GM13977 (cell line): ENCODE data around the gene CDC42BPB.

Source experiments
- DNase-seq: peaks from one replicate; pipeline ENCODE4 v3.0.0; 2012; ENCODE audit warnings: low spot score
- in situ Hi-C: fragments of 300-500 bp; cut with MboI; formaldehyde crosslinking; loops from one replicate; pipeline ENCODE4 v1.12.0; 2022; ENCODE audit warnings: low sequenced_read_pairs, low pct_unique_long_range_greater_than_20kb, mixed read lengths, inconsistent platforms; ENCODE audit not compliant: unreplicated experiment
- TF ChIP-seq, protein P1 (sequence below): IDR thresholded peaks from 2 replicates; pipeline ENCODE4 v1.5.1; 2012; ENCODE audit warnings: mild to moderate bottlenecking, control low read depth; ENCODE audit not compliant: insufficient read depth; ENCODE audit errors: extremely low read depth, missing control alignments

CDC42BPB gene

DNA sequence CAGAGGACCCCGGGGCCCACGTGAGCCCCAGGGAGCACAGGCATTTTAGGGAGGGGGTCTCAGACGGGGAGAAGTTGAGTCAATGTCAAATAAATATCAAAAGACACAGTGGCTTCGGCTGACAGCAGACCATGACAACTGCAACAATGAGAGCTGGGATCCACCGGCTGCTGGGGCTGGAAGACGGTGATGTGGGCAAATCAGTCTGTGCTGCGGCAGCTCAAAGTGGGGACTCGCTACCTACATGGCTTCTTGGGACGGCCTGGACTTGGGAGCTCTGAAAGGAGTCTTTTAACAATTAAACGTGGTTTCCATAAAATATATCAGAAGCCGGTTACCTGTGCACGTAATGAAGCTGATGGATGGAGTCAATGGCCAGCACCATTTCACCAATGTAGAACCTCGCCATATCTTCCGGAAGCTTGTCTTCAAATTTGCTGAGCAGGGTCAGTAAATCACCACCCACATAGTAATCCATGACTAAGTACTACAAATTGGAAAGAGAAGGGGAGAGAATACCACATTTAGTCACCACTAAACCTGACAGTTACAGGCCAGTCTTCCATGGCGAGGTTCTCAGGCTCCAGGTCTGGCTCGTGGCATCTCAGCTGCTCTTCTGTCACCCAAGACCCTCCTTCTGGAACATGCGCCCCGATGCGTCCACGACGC lies 58.0 kb downstream of the CDC42BPB start:
- in situ Hi-C loops = no loop called here
- TF ChIP-seq, protein P1, sequence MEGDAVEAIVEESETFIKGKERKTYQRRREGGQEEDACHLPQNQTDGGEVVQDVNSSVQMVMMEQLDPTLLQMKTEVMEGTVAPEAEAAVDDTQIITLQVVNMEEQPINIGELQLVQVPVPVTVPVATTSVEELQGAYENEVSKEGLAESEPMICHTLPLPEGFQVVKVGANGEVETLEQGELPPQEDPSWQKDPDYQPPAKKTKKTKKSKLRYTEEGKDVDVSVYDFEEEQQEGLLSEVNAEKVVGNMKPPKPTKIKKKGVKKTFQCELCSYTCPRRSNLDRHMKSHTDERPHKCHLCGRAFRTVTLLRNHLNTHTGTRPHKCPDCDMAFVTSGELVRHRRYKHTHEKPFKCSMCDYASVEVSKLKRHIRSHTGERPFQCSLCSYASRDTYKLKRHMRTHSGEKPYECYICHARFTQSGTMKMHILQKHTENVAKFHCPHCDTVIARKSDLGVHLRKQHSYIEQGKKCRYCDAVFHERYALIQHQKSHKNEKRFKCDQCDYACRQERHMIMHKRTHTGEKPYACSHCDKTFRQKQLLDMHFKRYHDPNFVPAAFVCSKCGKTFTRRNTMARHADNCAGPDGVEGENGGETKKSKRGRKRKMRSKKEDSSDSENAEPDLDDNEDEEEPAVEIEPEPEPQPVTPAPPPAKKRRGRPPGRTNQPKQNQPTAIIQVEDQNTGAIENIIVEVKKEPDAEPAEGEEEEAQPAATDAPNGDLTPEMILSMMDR = no peak

DNA sequence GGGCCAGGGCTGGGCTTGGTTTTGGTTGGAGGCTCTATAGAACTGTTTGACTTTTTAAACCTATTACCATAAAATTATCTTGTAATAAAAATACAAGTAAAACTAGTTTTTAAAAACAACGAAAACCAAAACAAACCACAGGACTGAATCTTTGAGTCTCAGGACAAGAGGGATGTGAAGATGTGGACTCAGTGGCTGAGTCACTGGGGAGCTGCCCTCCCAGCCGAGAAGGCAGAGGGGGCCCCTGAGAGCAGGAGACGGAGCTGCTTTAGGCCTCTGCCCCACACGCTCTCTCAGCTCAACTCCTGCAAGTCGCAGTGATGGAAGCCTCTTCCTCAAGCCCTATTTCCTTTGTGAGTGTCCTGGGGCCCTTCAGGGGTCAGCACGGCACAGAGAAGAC lies 59.0 kb downstream of the CDC42BPB start:
- DNase-seq = no peak
- TF ChIP-seq, protein P1 = no peak
- in situ Hi-C loops = no loop called here

More for the DNA sequence above, 58.0 kb downstream of the CDC42BPB start:
- DNase-seq = no peak

DNA sequence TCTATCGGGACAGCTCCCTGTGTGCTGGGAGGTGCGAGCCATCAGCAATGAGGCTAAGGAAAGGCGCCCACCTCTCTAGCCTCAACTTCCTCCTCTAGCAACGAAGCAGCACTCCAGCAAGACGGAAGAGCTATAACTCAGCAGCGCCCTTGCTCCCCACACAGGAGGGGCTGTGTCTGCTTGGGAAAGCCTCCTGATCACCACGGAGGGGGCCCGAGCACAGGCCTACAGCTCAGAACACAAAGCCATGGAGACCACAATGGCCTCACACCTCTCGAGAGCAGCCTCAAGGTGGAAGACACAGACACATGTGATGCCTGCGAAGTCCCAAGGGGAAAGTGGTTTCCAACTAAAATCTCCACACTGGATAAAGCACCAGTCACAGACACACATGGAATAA lies 60.4 kb downstream of the CDC42BPB start:
- in situ Hi-C loops = no loop called here
- TF ChIP-seq, protein P1 = no peak

DNA sequence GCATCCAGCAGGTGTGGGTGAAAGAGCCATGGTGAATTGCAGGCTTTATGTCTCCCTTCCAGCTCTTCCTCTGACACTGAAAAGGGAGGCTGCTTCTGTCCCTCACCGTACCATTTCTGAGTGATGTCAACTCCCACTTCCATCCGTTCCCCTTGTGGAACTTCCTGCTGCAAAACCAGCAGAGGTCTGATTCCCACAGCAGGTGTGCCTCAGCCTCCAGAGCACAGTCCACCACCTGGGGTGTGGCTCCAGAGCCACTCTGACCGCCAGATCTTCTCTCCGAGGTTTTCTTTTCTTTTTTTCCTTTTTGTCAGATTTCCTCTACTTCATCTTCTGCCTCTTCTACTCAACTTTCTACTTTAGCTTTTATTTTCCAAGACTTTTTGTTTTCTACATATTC lies 62.7 kb downstream of the CDC42BPB start:
- TF ChIP-seq, protein P1 = no peak
- in situ Hi-C loops = no loop called here
- no peak for DNase-seq

More for the DNA sequence above, 60.4 kb downstream of the CDC42BPB start:
- no peak for DNase-seq

DNA sequence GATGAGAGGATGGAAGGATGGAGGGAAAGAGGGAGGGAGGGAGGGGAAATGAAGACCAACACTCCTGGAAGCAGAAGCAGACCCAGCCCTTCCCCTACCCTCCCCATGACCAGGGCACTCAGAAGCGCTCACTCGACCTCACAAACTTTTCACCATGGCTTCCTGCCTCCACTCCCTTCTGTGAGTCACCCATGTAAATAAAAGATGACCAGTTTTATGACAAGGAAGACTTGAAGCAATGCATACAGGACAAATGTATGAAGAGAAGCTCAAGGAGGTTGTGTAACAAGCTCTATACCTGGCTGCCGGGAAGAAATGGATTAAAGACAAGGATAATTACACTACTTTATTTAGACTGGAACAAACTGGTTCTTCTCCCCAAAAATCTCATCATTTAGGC lies 63.8 kb downstream of the CDC42BPB start:
- TF ChIP-seq, protein P1 = no peak
- in situ Hi-C loops = no loop called here
- DNase-seq = no peak

DNA sequence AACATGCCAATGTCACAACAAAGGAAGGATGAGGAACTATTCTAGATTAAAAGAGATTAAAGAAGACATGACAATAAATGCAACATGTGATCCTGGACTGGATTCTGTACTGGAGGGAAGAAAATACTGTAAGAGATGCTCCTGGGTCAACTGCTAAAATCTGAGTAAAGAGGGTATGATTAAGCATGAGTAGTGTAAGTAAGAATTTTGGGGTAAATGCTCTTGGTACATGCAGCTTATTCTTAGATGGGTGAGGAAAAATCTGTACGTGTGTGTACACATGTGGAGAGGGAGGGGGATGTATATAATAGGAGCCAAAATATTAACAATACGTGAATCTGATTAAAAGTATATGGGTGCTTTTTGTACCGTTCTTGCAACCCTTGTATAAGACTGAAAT lies 66.0 kb downstream of the CDC42BPB start:
- DNase-seq = no peak
- in situ Hi-C loops = no loop called here
- TF ChIP-seq, protein P1 = no peak
